ENCODE measurements around the gene SLC7A5.

DNA sequence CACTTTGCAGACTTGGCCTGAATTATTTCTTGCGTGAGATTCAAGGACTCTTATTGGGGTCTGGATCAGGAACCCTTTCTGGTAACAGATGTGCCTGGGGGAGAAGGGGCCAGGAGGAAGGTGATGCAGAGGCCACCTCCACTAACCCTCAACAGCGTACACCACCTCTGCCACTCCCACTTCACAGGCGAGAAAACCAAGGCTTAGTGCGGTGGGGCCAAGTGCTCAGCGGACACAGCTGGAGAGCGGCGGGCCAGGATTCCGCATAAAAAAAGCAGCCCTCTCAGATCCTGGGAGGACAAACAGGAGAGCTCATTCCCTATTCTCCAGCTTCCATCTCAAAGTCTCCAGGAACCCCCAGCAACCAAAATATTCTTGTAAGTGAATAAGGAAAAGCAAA is 51.4 kb downstream of the SLC7A5 start:
- TF ChIP-seq, protein P1, sequence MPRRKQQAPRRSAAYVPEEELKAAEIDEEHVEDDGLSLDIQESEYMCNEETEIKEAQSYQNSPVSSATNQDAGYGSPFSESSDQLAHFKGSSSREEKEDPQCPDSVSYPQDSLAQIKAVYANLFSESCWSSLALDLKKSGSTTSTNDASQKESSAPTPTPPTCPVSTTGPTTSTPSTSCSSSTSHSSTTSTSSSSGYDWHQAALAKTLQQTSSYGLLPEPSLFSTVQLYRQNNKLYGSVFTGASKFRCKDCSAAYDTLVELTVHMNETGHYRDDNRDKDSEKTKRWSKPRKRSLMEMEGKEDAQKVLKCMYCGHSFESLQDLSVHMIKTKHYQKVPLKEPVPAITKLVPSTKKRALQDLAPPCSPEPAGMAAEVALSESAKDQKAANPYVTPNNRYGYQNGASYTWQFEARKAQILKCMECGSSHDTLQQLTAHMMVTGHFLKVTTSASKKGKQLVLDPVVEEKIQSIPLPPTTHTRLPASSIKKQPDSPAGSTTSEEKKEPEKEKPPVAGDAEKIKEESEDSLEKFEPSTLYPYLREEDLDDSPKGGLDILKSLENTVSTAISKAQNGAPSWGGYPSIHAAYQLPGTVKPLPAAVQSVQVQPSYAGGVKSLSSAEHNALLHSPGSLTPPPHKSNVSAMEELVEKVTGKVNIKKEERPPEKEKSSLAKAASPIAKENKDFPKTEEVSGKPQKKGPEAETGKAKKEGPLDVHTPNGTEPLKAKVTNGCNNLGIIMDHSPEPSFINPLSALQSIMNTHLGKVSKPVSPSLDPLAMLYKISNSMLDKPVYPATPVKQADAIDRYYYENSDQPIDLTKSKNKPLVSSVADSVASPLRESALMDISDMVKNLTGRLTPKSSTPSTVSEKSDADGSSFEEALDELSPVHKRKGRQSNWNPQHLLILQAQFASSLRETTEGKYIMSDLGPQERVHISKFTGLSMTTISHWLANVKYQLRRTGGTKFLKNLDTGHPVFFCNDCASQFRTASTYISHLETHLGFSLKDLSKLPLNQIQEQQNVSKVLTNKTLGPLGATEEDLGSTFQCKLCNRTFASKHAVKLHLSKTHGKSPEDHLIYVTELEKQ (tag by site-specific recombination; IDR thresholded peaks at IDR 0.05; ENCODE audit: borderline replicate concordance), result no peak
- TF ChIP-seq, protein P2, sequence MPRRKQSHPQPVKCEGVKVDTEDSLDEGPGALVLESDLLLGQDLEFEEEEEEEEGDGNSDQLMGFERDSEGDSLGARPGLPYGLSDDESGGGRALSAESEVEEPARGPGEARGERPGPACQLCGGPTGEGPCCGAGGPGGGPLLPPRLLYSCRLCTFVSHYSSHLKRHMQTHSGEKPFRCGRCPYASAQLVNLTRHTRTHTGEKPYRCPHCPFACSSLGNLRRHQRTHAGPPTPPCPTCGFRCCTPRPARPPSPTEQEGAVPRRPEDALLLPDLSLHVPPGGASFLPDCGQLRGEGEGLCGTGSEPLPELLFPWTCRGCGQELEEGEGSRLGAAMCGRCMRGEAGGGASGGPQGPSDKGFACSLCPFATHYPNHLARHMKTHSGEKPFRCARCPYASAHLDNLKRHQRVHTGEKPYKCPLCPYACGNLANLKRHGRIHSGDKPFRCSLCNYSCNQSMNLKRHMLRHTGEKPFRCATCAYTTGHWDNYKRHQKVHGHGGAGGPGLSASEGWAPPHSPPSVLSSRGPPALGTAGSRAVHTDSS (tag by site-specific recombination; IDR thresholded peaks at IDR 0.05), result no peak
- TF ChIP-seq, protein P3, sequence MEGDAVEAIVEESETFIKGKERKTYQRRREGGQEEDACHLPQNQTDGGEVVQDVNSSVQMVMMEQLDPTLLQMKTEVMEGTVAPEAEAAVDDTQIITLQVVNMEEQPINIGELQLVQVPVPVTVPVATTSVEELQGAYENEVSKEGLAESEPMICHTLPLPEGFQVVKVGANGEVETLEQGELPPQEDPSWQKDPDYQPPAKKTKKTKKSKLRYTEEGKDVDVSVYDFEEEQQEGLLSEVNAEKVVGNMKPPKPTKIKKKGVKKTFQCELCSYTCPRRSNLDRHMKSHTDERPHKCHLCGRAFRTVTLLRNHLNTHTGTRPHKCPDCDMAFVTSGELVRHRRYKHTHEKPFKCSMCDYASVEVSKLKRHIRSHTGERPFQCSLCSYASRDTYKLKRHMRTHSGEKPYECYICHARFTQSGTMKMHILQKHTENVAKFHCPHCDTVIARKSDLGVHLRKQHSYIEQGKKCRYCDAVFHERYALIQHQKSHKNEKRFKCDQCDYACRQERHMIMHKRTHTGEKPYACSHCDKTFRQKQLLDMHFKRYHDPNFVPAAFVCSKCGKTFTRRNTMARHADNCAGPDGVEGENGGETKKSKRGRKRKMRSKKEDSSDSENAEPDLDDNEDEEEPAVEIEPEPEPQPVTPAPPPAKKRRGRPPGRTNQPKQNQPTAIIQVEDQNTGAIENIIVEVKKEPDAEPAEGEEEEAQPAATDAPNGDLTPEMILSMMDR (tag by site-specific recombination; IDR thresholded peaks at IDR 0.05), result no peak
- TF ChIP-seq, protein P4, sequence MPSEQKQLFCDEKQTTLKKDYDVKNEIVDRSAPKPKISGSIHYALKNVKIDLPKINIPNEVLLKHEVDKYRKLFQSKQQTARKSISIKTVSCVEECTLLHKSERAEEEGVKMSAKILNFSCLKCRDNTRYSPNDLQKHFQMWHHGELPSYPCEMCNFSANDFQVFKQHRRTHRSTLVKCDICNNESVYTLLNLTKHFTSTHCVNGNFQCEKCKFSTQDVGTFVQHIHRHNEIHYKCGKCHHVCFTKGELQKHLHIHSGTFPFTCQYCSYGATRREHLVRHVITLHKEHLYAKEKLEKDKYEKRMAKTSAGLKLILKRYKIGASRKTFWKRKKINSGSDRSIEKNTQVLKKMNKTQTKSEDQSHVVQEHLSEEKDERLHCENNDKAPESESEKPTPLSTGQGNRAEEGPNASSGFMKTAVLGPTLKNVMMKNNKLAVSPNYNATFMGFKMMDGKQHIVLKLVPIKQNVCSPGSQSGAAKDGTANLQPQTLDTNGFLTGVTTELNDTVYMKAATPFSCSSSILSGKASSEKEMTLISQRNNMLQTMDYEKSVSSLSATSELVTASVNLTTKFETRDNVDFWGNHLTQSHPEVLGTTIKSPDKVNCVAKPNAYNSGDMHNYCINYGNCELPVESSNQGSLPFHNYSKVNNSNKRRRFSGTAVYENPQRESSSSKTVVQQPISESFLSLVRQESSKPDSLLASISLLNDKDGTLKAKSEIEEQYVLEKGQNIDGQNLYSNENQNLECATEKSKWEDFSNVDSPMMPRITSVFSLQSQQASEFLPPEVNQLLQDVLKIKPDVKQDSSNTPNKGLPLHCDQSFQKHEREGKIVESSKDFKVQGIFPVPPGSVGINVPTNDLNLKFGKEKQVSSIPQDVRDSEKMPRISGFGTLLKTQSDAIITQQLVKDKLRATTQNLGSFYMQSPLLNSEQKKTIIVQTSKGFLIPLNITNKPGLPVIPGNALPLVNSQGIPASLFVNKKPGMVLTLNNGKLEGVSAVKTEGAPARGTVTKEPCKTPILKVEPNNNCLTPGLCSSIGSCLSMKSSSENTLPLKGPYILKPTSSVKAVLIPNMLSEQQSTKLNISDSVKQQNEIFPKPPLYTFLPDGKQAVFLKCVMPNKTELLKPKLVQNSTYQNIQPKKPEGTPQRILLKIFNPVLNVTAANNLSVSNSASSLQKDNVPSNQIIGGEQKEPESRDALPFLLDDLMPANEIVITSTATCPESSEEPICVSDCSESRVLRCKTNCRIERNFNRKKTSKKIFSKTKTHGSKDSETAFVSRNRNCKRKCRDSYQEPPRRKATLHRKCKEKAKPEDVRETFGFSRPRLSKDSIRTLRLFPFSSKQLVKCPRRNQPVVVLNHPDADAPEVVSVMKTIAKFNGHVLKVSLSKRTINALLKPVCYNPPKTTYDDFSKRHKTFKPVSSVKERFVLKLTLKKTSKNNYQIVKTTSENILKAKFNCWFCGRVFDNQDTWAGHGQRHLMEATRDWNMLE (tag by site-specific recombination; conservative IDR thresholded peaks at IDR 0.05; ENCODE audit: low read depth), result no peak
